ELF-1 (cell line): ENCODE results near the gene KCTD16.
A peak's percentile ranks its signal among the peaks of the same experiment; 100 is the strongest.

Source experiments
- DNase-seq: peaks from one replicate; pipeline ENCODE4 v3.0.0-alpha.2; 2016; ENCODE audit warnings: low read depth, low spot score

KCTD16 gene

GRCh38 chr5:144166696-144167095 lies 4.0 kb upstream of the KCTD16 start:
- DNase-seq = no peak

GRCh38 chr5:144167998-144168397 lies 2.7 kb upstream of the KCTD16 start:
- no peak for DNase-seq

GRCh38 chr5:144169904-144170275 lies 783 bp upstream of the KCTD16 start:
- no peak for DNase-seq

- no peak for DNase-seq
These were observed 3.1 kb downstream of the KCTD16 start for GRCh38 chr5:144173766-144174165.

GRCh38 chr5:144177548-144177947 lies 6.9 kb downstream of the KCTD16 start:
- no peak for DNase-seq

- DNase-seq = no peak
These were observed 8.6 kb downstream of the KCTD16 start for GRCh38 chr5:144179226-144179625.

GRCh38 chr5:144183254-144183889 lies 12.7 kb downstream of the KCTD16 start:
- no peak for DNase-seq

- DNase-seq = no peak
These were observed 17.1 kb downstream of the KCTD16 start for GRCh38 chr5:144187699-144188294.

GRCh38 chr5:144189800-144190429 lies 19.2 kb downstream of the KCTD16 start:
- no peak for DNase-seq

GRCh38 chr5:144191531-144191930 lies 20.9 kb downstream of the KCTD16 start:
- DNase-seq = no peak

GRCh38 chr5:144191998-144192397 lies 21.3 kb downstream of the KCTD16 start:
- no peak for DNase-seq

GRCh38 chr5:144192661-144193060 lies 22.0 kb downstream of the KCTD16 start:
- DNase-seq = no peak

GRCh38 chr5:144194144-144194543 lies 23.5 kb downstream of the KCTD16 start:
- DNase-seq = no peak

- DNase-seq = no peak
These were observed 24.8 kb downstream of the KCTD16 start for GRCh38 chr5:144195448-144195847.

- no peak for DNase-seq
These were observed 25.9 kb downstream of the KCTD16 start for GRCh38 chr5:144196612-144197011.

GRCh38 chr5:144198386-144198785 lies 27.7 kb downstream of the KCTD16 start:
- DNase-seq = no peak

GRCh38 chr5:144201588-144201987 lies 30.9 kb downstream of the KCTD16 start:
- no peak for DNase-seq

- no peak for DNase-seq
These were observed 31.4 kb downstream of the KCTD16 start for GRCh38 chr5:144202072-144202471.

- DNase-seq = no peak
These were observed 32.1 kb downstream of the KCTD16 start for GRCh38 chr5:144202726-144203125.

GRCh38 chr5:144203750-144204596 lies 33.3 kb downstream of the KCTD16 start:
- DNase-seq = peak; percentile 15

- DNase-seq = peak; percentile 48
These were observed 34.5 kb downstream of the KCTD16 start for GRCh38 chr5:144205141-144205551.

- DNase-seq = no peak
These were observed 35.5 kb downstream of the KCTD16 start for GRCh38 chr5:144206141-144206540.
